ENCODE measurements around the gene SSR4. TPM values are rescaled to one million over a fixed set of nuclear protein-coding genes. Genes with fewer than 3 reads are reported as not detected.

The SSR4 gene
- 119 and 216 TPM in 2 replicates for total RNA-seq

GRCh38 chrX:153794018-153794896 is at the start of gene SSR4, which contains the start of gene IDH3G:
TSS of gene SSR4 (plus strand) at chrX:153794668. CDS start at chrX:153794688, 20 bp downstream.
TSS of gene IDH3G (minus strand) at chrX:153794375. CDS start at chrX:153794326, 49 bp downstream.

GRCh38 chrX:153763989-153764755 is 30.3 kb upstream of the SSR4 start, which contains the start of gene PLXNB3:
TSS of gene PLXNB3 (plus strand) at chrX:153764249. CDS start at chrX:153765536, 1,287 bp downstream.

GRCh38 chrX:153780678-153781427 is 13.6 kb upstream of the SSR4 start, which contains the start of gene SRPK3:
TSS of gene SRPK3 (plus strand) at chrX:153781041. CDS start at chrX:153781087, 46 bp downstream.

GRCh38 chrX:153829799-153830639 is 35.6 kb downstream of the SSR4 start, which contains the start of gene PDZD4:
TSS of gene PDZD4 (minus strand) at chrX:153830544. CDS start at chrX:153830298, 246 bp downstream.

Other genes with a start within 250 kb of the SSR4 start
- 20.7 and 31.1 TPM in 2 replicates for gene CCNQ, start 195.5 kb upstream of the SSR4 start, total RNA-seq
- not detected in 2 replicates for gene DUSP9, start 147.5 kb upstream of the SSR4 start, total RNA-seq
- 0.17 and 0.32 TPM in 2 replicates for gene PNCK, start 120.9 kb upstream of the SSR4 start, total RNA-seq
- 7.8 and 11.5 TPM in 2 replicates for gene SLC6A8, start 106.7 kb upstream of the SSR4 start, total RNA-seq
- 116 and 155 TPM in 2 replicates for gene BCAP31, start 70.3 kb upstream of the SSR4 start, total RNA-seq
- 11.7 and 13.8 TPM in 2 replicates for gene ABCD1, start 69.8 kb upstream of the SSR4 start, total RNA-seq
- gene PLXNB3, start 30.4 kb upstream of the SSR4 start, total RNA-seq: 0.77 and 0.95 TPM in 2 replicates
- 0.32 and 0.43 TPM in 2 replicates for gene SRPK3, start 13.6 kb upstream of the SSR4 start, total RNA-seq
- 62.1 and 72.8 TPM in 2 replicates for gene IDH3G, start 293 bp upstream of the SSR4 start, total RNA-seq
- gene PDZD4, start 35.9 kb downstream of the SSR4 start, total RNA-seq: under 0.01 and 0.26 TPM in 2 replicates
- gene L1CAM, start 91.5 kb downstream of the SSR4 start, total RNA-seq: 0.09 and 0.32 TPM in 2 replicates
- not detected in 2 replicates for gene AVPR2, start 110.0 kb downstream of the SSR4 start, total RNA-seq
- gene ARHGAP4, start 131.6 kb downstream of the SSR4 start, total RNA-seq: 0.52 and 3.6 TPM in 2 replicates
- 24.7 and 32.7 TPM in 2 replicates for gene NAA10, start 140.4 kb downstream of the SSR4 start, total RNA-seq
- 1.1 and 3.0 TPM in 2 replicates for gene RENBP, start 150.0 kb downstream of the SSR4 start, total RNA-seq
- gene HCFC1, start 177.2 kb downstream of the SSR4 start, total RNA-seq: 7.9 and 8.0 TPM in 2 replicates
- gene TMEM187, start 178.1 kb downstream of the SSR4 start, total RNA-seq: 6.6 and 6.8 TPM in 2 replicates
- gene IRAK1, start 225.2 kb downstream of the SSR4 start, total RNA-seq: 28.7 and 31.8 TPM in 2 replicates